LNCAP (cell line): ENCODE results near the gene GSC2.

Experiments
- CTCF ChIP-seq: fragments of 450-650 bp; IDR thresholded peaks from 2 replicates; pipeline ENCODE4 v1.5.1; 2017; ENCODE audit warnings: mild to moderate bottlenecking

The GSC2 gene

GRCh38 chr22:19172213-19173046 is 22.3 kb upstream of the GSC2 start:
- no peak for TF ChIP-seq CTCF

GRCh38 chr22:19169947-19170318 is 19.8 kb upstream of the GSC2 start:
- no peak for TF ChIP-seq CTCF

GRCh38 chr22:19169002-19169946 is 19.2 kb upstream of the GSC2 start:
- TF ChIP-seq CTCF, result no peak

GRCh38 chr22:19168088-19168890 is 18.2 kb upstream of the GSC2 start:
- TF ChIP-seq CTCF, result no peak

- no peak for TF ChIP-seq CTCF
Measured at GRCh38 chr22:19167106-19167869, 17.2 kb upstream of the GSC2 start.

GRCh38 chr22:19166421-19166820 is 16.3 kb upstream of the GSC2 start:
- no peak for TF ChIP-seq CTCF
